SK-N-SH (cell line): ENCODE measurements around the gene PSEN2. TPM values are rescaled to one million over a fixed set of nuclear protein-coding genes. Genes with fewer than 3 reads are reported as not detected.

Source experiments
- CTCF ChIA-PET: fragments of 300-600, 350-600 bp; formaldehyde crosslinking; extraction: SDS; loops from one replicate; lab custom pipeline; 2021; lab: Yijun Ruan, JAX
- POLR2A ChIA-PET: fragments of 350-600 bp; sonication (Branson Sonifier 250); formaldehyde crosslinking; extraction: SDS; loops from one replicate; lab custom pipeline; 2020; ENCODE audit warnings: antibody characterized with exemption, inconsistent platforms; lab: Yijun Ruan, JAX
- DNase-seq: peaks from one replicate; pipeline ENCODE4 v3.0.0; 2012
- H2AFZ ChIP-seq: fragments of 200-600 bp; sonication (generic); 2 replicates; pipeline ENCODE4 v1.8.1; 2016; ENCODE audit warnings: antibody characterized with exemption, mild to moderate bottlenecking, low read depth
- H3F3A ChIP-seq: fragments of 200-600 bp; sonication (generic); replicated peaks from 2 replicates; pipeline ENCODE3; 2016; ENCODE audit warnings: antibody characterized with exemption, mild to moderate bottlenecking; ENCODE audit not compliant: insufficient read depth
- H3K27ac ChIP-seq, 2 experiments: fragments of 200-500 bp in 1 of 2; fragments of 200-600 bp in 1 of 2; sonication (Bioruptor generic) in 1 of 2; sonication (generic), shearing (Covaris generic) in 1 of 2; 2 replicates each; pipeline versions ENCODE4 v1.5.1 to v1.6.1; 2014 to 2016; ENCODE audit warnings: low read depth in 2 of 2, inconsistent platforms in 1 of 2, low read length in 1 of 2, mild to moderate bottlenecking in 1 of 2, mixed read lengths in 1 of 2
- H3K27me3 ChIP-seq: fragments of 200-600 bp; sonication (generic), shearing (Covaris generic); 2 replicates; pipeline ENCODE4 v1.6.1; 2016; ENCODE audit warnings: mixed run types; ENCODE audit not compliant: insufficient read depth
- H3K36me3 ChIP-seq, 2 experiments: fragments of 200-500 bp in 1 of 2; fragments of 200-600 bp in 1 of 2; sonication (Bioruptor generic) in 1 of 2; sonication (generic) in 1 of 2; replicated peaks in 1 of 2; 2 replicates each; pipeline versions ENCODE3 to v1.5.1; 2014 to 2016; ENCODE audit warnings: low read length in 1 of 2, mild to moderate bottlenecking in 1 of 2; ENCODE audit not compliant: insufficient read depth in 2 of 2, control insufficient read depth in 1 of 2
- H3K4me1 ChIP-seq, 2 experiments: fragments of 200-500 bp in 1 of 2; fragments of 200-600 bp in 1 of 2; sonication (Bioruptor generic) in 1 of 2; sonication (generic), shearing (Covaris generic) in 1 of 2; 2 replicates each; pipeline versions ENCODE4 v1.5.1 to v1.6.1; 2014 to 2016; ENCODE audit warnings: low read depth in 1 of 2, low read length in 1 of 2, mixed run types in 1 of 2; ENCODE audit not compliant: insufficient read depth in 2 of 2, control insufficient read depth in 1 of 2
- H3K4me2 ChIP-seq: fragments of 200-600 bp; sonication (generic), shearing (Covaris generic); 2 replicates; pipeline ENCODE4 v1.6.1; 2017; ENCODE audit warnings: mixed run types
- H3K4me3 ChIP-seq, 2 experiments: fragments of 200-500 bp in 1 of 2; fragments of 200-600 bp in 1 of 2; sonication (Bioruptor generic) in 1 of 2; sonication (generic), shearing (Covaris generic) in 1 of 2; 2 replicates each; pipeline versions ENCODE4 v1.5.1 to v1.8.1; 2014 to 2016; ENCODE audit warnings: low read depth in 2 of 2, inconsistent platforms in 1 of 2, low read length in 1 of 2, mild to moderate bottlenecking in 1 of 2, mixed read lengths in 1 of 2, moderate library complexity in 1 of 2
- H3K79me2 ChIP-seq: fragments of 200-600 bp; sonication (generic); 2 replicates; pipeline ENCODE4 v1.8.1; 2017; ENCODE audit warnings: mild to moderate bottlenecking; ENCODE audit not compliant: insufficient read depth
- H3K9ac ChIP-seq: fragments of 200-600 bp; sonication (generic); 2 replicates; pipeline ENCODE4 v1.6.1; 2017; ENCODE audit warnings: mixed run types
- H3K9me2 ChIP-seq: fragments of 200-600 bp; sonication (generic); 2 replicates; pipeline ENCODE4 v1.6.1; 2017; ENCODE audit warnings: mixed run types
- H3K9me3 ChIP-seq: fragments of 200-600 bp; sonication (generic); 2 replicates; pipeline ENCODE4 v1.6.1; 2017; ENCODE audit warnings: mixed run types, mild to moderate bottlenecking, moderate library complexity
- H4K20me1 ChIP-seq: fragments of 200-600 bp; sonication (generic); 2 replicates; pipeline ENCODE4 v1.6.1; 2017; ENCODE audit warnings: mild to moderate bottlenecking, mixed run types; ENCODE audit not compliant: insufficient read depth
- EZH2phosphoT487 ChIP-seq: fragments of 200-600 bp; sonication (generic); IDR thresholded peaks from 2 replicates; pipeline ENCODE4 v1.6.1; 2017; ENCODE audit warnings: low read depth, mixed run types, mild to moderate bottlenecking, antibody characterized with exemption, moderate library complexity, borderline replicate concordance
- MAX ChIP-seq: IDR thresholded peaks from 2 replicates; pipeline ENCODE4 v1.4.0; 2012; ENCODE audit warnings: low read depth
- PBX3 ChIP-seq: IDR thresholded peaks from 2 replicates; pipeline ENCODE4; 2012
- RFX5 ChIP-seq: IDR thresholded peaks from 2 replicates; pipeline ENCODE4 v1.6.1; 2012; ENCODE audit warnings: mild to moderate bottlenecking, improper control_type of control experiment, low read length
- RXRA ChIP-seq: IDR thresholded peaks from 2 replicates; pipeline ENCODE4 v1.4.0; 2012; ENCODE audit warnings: low read depth, mild to moderate bottlenecking, borderline replicate concordance
- SIN3A ChIP-seq: IDR thresholded peaks from 2 replicates; pipeline ENCODE4 v1.6.1; 2012; ENCODE audit warnings: low read depth, mild to moderate bottlenecking, low read length, moderate library complexity, borderline replicate concordance
- SMC3 ChIP-seq: IDR thresholded peaks from 2 replicates; pipeline ENCODE4 v1.6.1; 2012; ENCODE audit warnings: low read depth, low read length, improper control_type of control experiment
- TAF1 ChIP-seq: IDR thresholded peaks from 2 replicates; pipeline ENCODE4 v1.6.1; 2012; ENCODE audit warnings: low read depth, mild to moderate bottlenecking, low read length, moderate library complexity, borderline replicate concordance
- USF1 ChIP-seq: IDR thresholded peaks from 2 replicates; pipeline ENCODE4 v1.4.0; 2012; ENCODE audit warnings: low read depth, borderline replicate concordance
- ZBTB33 ChIP-seq: IDR thresholded peaks from 2 replicates; pipeline ENCODE4 v1.4.0; 2012; ENCODE audit warnings: low read depth, borderline replicate concordance
- WGBS: methylation state at CpG from one replicate; pipeline ENCODE4 v1.1.6; 2017; ENCODE audit warnings: low lambda C conversion rate; 5-methylcytosine and 5-hydroxymethylcytosine counted together
- polyA plus RNA-seq, 3 experiments: library from polyadenylated mRNA; depleted of rRNA; stranded (reverse); fragments of >200 nt; gene quantifications; 2 replicates each; pipeline ENCODE4 v1.2.3, GENCODE V29; 2012
- TF ChIP-seq, protein P1 (sequence below): fragments of 150-350 bp; IDR thresholded peaks from 2 replicates; pipeline ENCODE4 v1.6.1; 2016; ENCODE audit warnings: mild to moderate bottlenecking, low read depth, low read length

PSEN2 gene
- polyA plus RNA-seq, 1 of the 3 experiments (the other 2 are of a cell fraction), result 20.2 TPM

GRCh38 chr1:226868726-226869125 is 1.7 kb upstream of the PSEN2 start:
- Histone ChIP-seq H3K27ac (no peak overlapping the region), H3K36me3 (peaks cover 0 to 3% of the 10 kb centered on the region in 2 experiments), H4K20me1 (no peaks in the 10 kb centered on the region), H3K4me1 (peaks cover 0 to 11% of the 10 kb centered on the region in 2 experiments; a peak in 1 of 4 replicates), H3K27me3 (no peaks in the 10 kb centered on the region), H3K79me2 (no peaks in the 10 kb centered on the region), H3K9me2 (no peaks in the 10 kb centered on the region), H3K9me3 (no peaks in the 10 kb centered on the region), H2AFZ (no peak overlapping the region), H3K4me3 (no peak overlapping the region), H3K9ac (no peak overlapping the region), H3F3A (peaks cover 4% of the 10 kb centered on the region), H3K4me2 (no peak overlapping the region)
- CTCF ChIA-PET, result interaction anchor here (0.7 to 1.2 kb wide), 2 partner anchors 243 to 573 kb away, joined by 3 to 4 read pairs; no protein-coding TSS in a partner anchor
- DNase-seq, result no peak
- POLR2A ChIA-PET, result no interaction called here
- TF ChIP-seq MAX, result no peak
- WGBS, result 100% methylated on average over 1 of the region's 1 CpG

DNA sequence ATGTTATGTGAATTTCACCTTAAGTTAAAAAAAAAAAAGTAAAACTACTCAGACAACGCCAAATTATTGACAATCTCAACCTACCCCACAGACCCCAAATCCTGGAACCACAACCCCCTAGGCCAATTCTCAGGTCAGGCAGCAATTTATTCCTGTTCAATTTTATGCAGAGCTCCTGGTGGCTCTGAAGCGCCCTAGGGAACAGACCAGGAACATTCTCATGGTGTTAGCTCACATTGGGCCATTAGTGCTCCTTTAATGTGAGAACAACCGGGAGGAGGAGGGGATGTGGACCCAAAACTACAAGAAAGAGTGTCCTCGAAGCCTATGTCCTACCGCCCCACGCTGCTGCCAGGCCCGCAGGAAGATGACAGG is 403 bp upstream of the PSEN2 start:
- Histone ChIP-seq H3F3A (peaks cover 4% of the 10 kb centered on the region), H3K79me2 (no peaks in the 10 kb centered on the region), H3K9ac (peak overlapping the region; percentile 73; the same call in 1 of the 2 replicates), H3K4me1 (peaks cover 0 to 11% of the 10 kb centered on the region in 2 experiments; a peak in 1 of 4 replicates), H3K9me2 (no peaks in the 10 kb centered on the region), H2AFZ (peak overlapping the region; percentile 95), H3K27ac (0 out of 4 replicates have a peak overlapping the region, but pooled peaks of 1 of the 2 experiments have one; percentile 11), H3K9me3 (no peaks in the 10 kb centered on the region), H4K20me1 (no peaks in the 10 kb centered on the region), H3K4me2 (peak overlapping the region; percentile 92), H3K27me3 (no peaks in the 10 kb centered on the region), H3K4me3 (peak overlapping the region; percentile 69 to 78), H3K36me3 (peaks cover 0 to 3% of the 10 kb centered on the region in 2 experiments)
- CTCF ChIA-PET, result interaction anchor here (1.5 kb wide), 1 partner anchor 14 kb away, joined by 3 read pairs; no protein-coding TSS in a partner anchor
- POLR2A ChIA-PET, result no interaction called here
- 25% methylated on average over 6 of the region's 7 CpGs for WGBS
- TF ChIP-seq SIN3A, result no peak
- TF ChIP-seq USF1, result no peak
- no peak for TF ChIP-seq ZBTB33
- TF ChIP-seq RFX5, result no peak
- no peak for TF ChIP-seq SMC3
- TF ChIP-seq MAX, result no peak; the same call in 1 of the 2 replicates
- TF ChIP-seq TAF1, result no peak
- TF ChIP-seq, protein P1, sequence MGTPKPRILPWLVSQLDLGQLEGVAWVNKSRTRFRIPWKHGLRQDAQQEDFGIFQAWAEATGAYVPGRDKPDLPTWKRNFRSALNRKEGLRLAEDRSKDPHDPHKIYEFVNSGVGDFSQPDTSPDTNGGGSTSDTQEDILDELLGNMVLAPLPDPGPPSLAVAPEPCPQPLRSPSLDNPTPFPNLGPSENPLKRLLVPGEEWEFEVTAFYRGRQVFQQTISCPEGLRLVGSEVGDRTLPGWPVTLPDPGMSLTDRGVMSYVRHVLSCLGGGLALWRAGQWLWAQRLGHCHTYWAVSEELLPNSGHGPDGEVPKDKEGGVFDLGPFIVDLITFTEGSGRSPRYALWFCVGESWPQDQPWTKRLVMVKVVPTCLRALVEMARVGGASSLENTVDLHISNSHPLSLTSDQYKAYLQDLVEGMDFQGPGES, result no peak
- no peak for TF ChIP-seq RXRA
- no peak for TF ChIP-seq PBX3
- TF ChIP-seq EZH2phosphoT487, result no peak
- DNase-seq, result no peak
